Fibroblast of pulmonary artery (primary cell): ENCODE measurements around the gene AGPAT4.
A peak's percentile ranks its signal among the peaks of the same experiment; 100 is the strongest.

Source experiments
- DNase-seq: peaks from one replicate; pipeline ENCODE4 v3.0.0-alpha.2; 2010; ENCODE audit warnings: low read depth
- H3K4me3 ChIP-seq: replicated peaks from 2 replicates; pipeline ENCODE4 v1.5.1; 2011; ENCODE audit warnings: low read depth, mild to moderate bottlenecking, control low read depth, low read length, moderate library complexity
- CTCF ChIP-seq: IDR thresholded peaks from 2 replicates; pipeline ENCODE4 v1.5.1; 2011; ENCODE audit warnings: mild to moderate bottlenecking, control low read depth, low read length, inconsistent platforms; ENCODE audit errors: missing control alignments

Gene AGPAT4

DNA sequence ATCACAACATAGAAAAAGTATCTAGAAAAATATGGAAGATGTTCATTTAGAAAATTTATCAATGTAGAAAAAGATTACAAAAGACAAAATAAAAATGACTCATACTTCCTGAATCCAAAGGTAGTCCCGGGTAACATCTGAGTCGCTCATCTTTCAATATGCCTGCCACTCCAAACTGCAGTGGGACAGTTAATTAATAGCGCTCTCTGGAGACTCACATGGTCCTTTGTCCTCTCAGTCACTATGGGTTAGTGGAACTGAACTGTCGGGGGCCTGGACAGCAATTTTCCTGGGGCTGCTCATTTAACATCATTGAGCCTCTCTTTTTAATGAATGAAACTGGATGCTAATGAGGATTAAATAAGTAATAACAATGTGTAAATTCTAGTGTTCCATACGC lies 178.9 kb downstream of the AGPAT4 start:
- no peak for DNase-seq
- no peak overlapping the region for H3K4me3 ChIP-seq
- no peak for TF ChIP-seq CTCF

GRCh38 chr6:161091972-161092701 lies 181.7 kb downstream of the AGPAT4 start:
- no peak for TF ChIP-seq CTCF
- no peak overlapping the region for H3K4me3 ChIP-seq
- no peak for DNase-seq

- TF ChIP-seq CTCF, result no peak
- DNase-seq, result no peak
Observed at GRCh38 chr6:161091151-161091550, 182.7 kb downstream of the AGPAT4 start.

GRCh38 chr6:161088676-161089328 lies 185.1 kb downstream of the AGPAT4 start:
- peak; percentile 39 for DNase-seq
- no peak overlapping the region for H3K4me3 ChIP-seq
- TF ChIP-seq CTCF, result no peak

More at GRCh38 chr6:161091151-161091550, 182.7 kb downstream of the AGPAT4 start:
- H3K4me3 ChIP-seq, result no peak overlapping the region

DNA sequence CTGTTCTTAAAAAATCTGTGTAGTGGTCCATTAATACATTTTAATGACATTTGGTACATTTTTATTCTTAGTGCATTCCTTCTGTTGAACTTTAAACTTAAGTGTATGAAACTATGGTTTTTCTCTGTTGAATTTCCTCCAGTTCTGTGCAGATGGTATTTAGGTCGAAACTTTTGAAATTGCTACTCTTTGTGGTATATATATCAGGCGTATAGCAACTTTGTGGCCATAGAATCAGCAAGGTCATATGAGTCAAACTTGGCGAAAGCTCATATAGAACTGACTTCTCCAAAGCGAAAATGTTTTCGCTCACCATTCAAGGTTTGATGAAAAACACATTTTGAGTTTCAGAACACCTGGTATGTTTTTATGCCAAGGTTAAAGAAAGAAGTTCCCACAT lies 188.6 kb downstream of the AGPAT4 start:
- no peak for DNase-seq
- no peak for TF ChIP-seq CTCF
- H3K4me3 ChIP-seq, result no peak overlapping the region

GRCh38 chr6:161082215-161082614 lies 191.6 kb downstream of the AGPAT4 start:
- H3K4me3 ChIP-seq, result no peak overlapping the region
- no peak for TF ChIP-seq CTCF
- DNase-seq, result no peak
